ENCODE results near the gene RYR3.

Gene RYR3

DNA sequence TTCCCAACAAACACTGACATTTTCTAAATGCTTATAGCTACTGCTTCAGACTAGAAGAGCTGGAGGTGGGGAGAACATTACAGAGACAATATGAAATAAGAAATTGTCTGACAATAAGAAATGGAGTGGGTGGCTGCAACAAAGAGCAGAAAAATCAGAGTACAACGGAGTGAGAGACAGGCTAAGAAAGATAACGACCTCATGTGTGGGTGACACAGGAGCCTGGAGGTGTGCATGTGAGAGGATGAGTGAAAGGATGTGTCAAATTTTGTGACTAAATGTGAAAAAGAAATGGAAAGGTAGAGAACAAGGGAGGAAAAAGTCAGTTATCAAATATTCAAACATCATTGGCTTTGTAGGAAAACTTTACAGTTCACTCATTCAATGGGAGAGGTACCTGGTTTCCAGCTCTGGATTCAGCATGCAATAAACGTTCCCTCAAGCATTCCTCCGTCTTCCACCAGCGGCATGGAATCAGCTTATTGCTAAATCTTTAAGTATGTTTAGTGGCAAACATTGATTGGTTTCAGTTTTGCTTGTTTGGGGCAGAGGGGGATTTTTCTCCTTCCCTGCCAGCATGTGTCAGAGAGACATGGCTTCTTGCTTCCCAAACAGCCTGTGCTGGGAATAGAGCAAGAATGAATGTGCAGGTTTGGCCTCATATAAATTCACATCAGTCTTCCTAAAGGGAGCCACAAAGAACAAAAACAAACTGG is 553.8 kb downstream of the RYR3 start:
- POLR2A ChIA-PET: no interaction called here
- CTCF ChIA-PET: no interaction called here

DNA sequence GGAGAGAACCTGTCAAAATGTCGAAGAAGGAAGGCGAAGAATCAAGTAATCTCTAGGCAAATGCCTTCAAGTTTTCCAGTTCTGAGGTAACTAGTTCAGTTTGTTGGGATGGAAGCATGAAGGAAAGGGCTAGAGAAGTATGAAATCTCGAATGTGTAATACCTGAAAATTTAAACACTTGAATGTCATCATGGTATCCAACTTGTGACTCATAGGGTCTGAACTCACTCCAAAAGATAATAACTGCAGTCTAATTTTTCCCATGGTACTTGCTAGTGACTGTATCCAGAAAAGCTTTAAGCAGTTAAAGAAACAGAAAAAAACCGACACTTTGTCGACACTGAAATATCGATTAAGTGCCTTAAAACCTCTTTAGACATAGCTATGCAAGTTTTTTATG is 554.6 kb downstream of the RYR3 start:
- H3K9me3 ChIP-seq (ENCODE audit: control insufficient read depth, insufficient read depth, low read depth, low read length): no peaks in the 10 kb centered on the region
- no peak overlapping the region for H3K27ac ChIP-seq (ENCODE audit: extremely low read depth, low read depth, low read length)
- TF ChIP-seq ZNF214 (tag by site-specific recombination; IDR thresholded peaks at IDR 0.05; ENCODE audit: borderline replicate concordance): no peak
- TF ChIP-seq, protein P1, sequence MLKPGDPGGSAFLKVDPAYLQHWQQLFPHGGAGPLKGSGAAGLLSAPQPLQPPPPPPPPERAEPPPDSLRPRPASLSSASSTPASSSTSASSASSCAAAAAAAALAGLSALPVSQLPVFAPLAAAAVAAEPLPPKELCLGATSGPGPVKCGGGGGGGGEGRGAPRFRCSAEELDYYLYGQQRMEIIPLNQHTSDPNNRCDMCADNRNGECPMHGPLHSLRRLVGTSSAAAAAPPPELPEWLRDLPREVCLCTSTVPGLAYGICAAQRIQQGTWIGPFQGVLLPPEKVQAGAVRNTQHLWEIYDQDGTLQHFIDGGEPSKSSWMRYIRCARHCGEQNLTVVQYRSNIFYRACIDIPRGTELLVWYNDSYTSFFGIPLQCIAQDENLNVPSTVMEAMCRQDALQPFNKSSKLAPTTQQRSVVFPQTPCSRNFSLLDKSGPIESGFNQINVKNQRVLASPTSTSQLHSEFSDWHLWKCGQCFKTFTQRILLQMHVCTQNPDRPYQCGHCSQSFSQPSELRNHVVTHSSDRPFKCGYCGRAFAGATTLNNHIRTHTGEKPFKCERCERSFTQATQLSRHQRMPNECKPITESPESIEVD (tag by site-specific recombination; IDR thresholded peaks at IDR 0.05): no peak
- TF ChIP-seq, protein P2, sequence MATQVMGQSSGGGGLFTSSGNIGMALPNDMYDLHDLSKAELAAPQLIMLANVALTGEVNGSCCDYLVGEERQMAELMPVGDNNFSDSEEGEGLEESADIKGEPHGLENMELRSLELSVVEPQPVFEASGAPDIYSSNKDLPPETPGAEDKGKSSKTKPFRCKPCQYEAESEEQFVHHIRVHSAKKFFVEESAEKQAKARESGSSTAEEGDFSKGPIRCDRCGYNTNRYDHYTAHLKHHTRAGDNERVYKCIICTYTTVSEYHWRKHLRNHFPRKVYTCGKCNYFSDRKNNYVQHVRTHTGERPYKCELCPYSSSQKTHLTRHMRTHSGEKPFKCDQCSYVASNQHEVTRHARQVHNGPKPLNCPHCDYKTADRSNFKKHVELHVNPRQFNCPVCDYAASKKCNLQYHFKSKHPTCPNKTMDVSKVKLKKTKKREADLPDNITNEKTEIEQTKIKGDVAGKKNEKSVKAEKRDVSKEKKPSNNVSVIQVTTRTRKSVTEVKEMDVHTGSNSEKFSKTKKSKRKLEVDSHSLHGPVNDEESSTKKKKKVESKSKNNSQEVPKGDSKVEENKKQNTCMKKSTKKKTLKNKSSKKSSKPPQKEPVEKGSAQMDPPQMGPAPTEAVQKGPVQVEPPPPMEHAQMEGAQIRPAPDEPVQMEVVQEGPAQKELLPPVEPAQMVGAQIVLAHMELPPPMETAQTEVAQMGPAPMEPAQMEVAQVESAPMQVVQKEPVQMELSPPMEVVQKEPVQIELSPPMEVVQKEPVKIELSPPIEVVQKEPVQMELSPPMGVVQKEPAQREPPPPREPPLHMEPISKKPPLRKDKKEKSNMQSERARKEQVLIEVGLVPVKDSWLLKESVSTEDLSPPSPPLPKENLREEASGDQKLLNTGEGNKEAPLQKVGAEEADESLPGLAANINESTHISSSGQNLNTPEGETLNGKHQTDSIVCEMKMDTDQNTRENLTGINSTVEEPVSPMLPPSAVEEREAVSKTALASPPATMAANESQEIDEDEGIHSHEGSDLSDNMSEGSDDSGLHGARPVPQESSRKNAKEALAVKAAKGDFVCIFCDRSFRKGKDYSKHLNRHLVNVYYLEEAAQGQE (tag by site-specific recombination; IDR thresholded peaks at IDR 0.05): no peak
- no peak for TF ChIP-seq ZSCAN16 (tag by site-specific recombination; IDR thresholded peaks at IDR 0.05)
- no peak for TF ChIP-seq KLF10 (tag by site-specific recombination; IDR thresholded peaks at IDR 0.05)
- TF ChIP-seq ZNF202 (tag by site-specific recombination; IDR thresholded peaks at IDR 0.05; ENCODE audit: borderline replicate concordance): no peak
- ChIA-PET POLR2A (no interaction called here), CTCF (interaction anchor here (0.7 to 1.4 kb wide), 2 partner anchors 9 to 128 kb away, joined by 3 to 4 read pairs; no protein-coding TSS in a partner anchor)
- H3K4me1 ChIP-seq (ENCODE audit: control insufficient read depth, insufficient read depth, low read length): no peaks in the 10 kb centered on the region
- no peaks in the 10 kb centered on the region for H3K36me3 ChIP-seq (ENCODE audit: control insufficient read depth in 2 of 2, insufficient read depth in 1 of 2, low read length in 2 of 2)
- H3K4me3 ChIP-seq (ENCODE audit: low read depth, low read length): no peak overlapping the region

More for the DNA sequence above, 553.8 kb downstream of the RYR3 start:
- Histone ChIP-seq H3K9me3 (ENCODE audit: control insufficient read depth, insufficient read depth, low read depth, low read length) (no peaks in the 10 kb centered on the region), H3K27ac (ENCODE audit: extremely low read depth, low read depth, low read length) (no peak overlapping the region), H3K36me3 (ENCODE audit: control insufficient read depth in 2 of 2, insufficient read depth in 1 of 2, low read length in 2 of 2) (no peaks in the 10 kb centered on the region), H3K4me1 (ENCODE audit: control insufficient read depth, insufficient read depth, low read length) (no peaks in the 10 kb centered on the region), H3K4me3 (ENCODE audit: low read depth, low read length) (no peak overlapping the region)
- TF ChIP-seq EGR2 (tag by site-specific recombination; IDR thresholded peaks at IDR 0.05; ENCODE audit: low read depth) (0 out of 2 replicates have a peak, but pooled peaks have one; percentile 24), TRIM28 (IDR thresholded peaks at IDR 0.05; ENCODE audit: borderline replicate concordance, low read length) (no peak)

DNA sequence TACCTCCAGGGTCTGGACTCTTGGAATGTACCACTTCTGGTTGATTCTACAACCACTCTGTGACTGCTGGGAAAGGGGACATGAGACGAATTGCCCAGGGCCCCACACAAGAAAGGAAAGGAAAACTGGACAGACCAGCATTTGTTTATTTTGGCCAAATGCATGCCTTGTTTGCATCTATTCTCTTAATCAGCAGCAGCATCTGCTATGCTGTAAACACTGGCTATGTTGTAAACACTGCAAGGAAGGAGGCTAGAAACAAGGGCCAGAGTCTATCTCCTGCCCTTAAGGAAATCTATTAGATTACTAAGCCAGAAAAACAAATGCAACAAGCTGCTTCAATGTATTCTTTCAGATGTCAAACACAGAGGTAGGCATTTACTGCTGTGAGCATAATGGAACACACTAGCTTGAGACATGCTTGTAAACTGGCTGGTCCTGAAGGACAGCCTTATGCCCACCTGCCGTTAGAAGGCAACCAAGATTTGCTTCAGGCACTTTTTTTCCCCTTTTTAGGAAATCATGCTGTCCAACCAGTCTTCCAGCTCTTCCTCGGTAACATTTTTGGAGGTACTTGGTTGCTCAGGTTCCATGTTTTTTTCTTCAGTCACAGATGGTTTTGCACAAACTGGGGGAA is 555.5 kb downstream of the RYR3 start:
- TF ChIP-seq SP2 (tag by site-specific recombination; IDR thresholded peaks at IDR 0.05) (no peak), GLI4 (tag by site-specific recombination; IDR thresholded peaks at IDR 0.05) (no peak)

DNA sequence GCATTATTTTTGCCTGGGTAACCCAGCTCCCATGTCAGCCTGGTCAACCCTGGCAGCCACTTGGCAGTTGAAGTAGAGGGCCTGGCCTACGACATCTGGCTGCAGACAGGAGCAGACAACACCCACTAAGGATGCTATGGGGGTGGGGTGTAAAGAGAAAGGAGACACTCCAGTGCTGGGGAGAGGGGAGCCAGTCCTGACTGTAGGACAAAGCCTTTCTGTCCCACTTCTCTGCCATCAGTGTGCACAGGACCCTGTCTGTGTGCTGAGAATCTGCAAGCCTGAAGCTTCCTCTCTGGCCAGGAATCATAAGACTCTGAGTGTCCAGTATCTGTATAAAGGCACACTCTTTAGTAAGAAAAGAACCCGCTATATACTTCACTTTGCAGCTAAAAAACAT is 561.2 kb downstream of the RYR3 start:
- ChIA-PET CTCF (interaction anchor here (1.1 kb wide), 1 partner anchor 50 kb away, joined by 3 read pairs; no protein-coding TSS in a partner anchor), POLR2A (no interaction called here)
- Histone ChIP-seq H3K4me3 (ENCODE audit: low read depth, low read length) (no peak overlapping the region), H3K27ac (ENCODE audit: extremely low read depth, low read depth, low read length) (no peak overlapping the region), H3K4me1 (ENCODE audit: control insufficient read depth, insufficient read depth, low read length) (no peaks in the 10 kb centered on the region), H3K36me3 (ENCODE audit: control insufficient read depth in 2 of 2, insufficient read depth in 1 of 2, low read length in 2 of 2) (no peaks in the 10 kb centered on the region), H3K9me3 (ENCODE audit: control insufficient read depth, insufficient read depth, low read depth, low read length) (no peaks in the 10 kb centered on the region)
- TF ChIP-seq, protein P3, sequence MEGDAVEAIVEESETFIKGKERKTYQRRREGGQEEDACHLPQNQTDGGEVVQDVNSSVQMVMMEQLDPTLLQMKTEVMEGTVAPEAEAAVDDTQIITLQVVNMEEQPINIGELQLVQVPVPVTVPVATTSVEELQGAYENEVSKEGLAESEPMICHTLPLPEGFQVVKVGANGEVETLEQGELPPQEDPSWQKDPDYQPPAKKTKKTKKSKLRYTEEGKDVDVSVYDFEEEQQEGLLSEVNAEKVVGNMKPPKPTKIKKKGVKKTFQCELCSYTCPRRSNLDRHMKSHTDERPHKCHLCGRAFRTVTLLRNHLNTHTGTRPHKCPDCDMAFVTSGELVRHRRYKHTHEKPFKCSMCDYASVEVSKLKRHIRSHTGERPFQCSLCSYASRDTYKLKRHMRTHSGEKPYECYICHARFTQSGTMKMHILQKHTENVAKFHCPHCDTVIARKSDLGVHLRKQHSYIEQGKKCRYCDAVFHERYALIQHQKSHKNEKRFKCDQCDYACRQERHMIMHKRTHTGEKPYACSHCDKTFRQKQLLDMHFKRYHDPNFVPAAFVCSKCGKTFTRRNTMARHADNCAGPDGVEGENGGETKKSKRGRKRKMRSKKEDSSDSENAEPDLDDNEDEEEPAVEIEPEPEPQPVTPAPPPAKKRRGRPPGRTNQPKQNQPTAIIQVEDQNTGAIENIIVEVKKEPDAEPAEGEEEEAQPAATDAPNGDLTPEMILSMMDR (tag by site-specific recombination; IDR thresholded peaks at IDR 0.05): no peak
- no peak for TF ChIP-seq ZNF114 (tag by site-specific recombination; IDR thresholded peaks at IDR 0.05)
- TF ChIP-seq REPIN1 (tag by site-specific recombination; IDR thresholded peaks at IDR 0.05; ENCODE audit: low read depth): no peak
- no peak for TF ChIP-seq ZSCAN16 (tag by site-specific recombination; IDR thresholded peaks at IDR 0.05)
- TF ChIP-seq ZNF214 (tag by site-specific recombination; IDR thresholded peaks at IDR 0.05; ENCODE audit: borderline replicate concordance): no peak
- TF ChIP-seq WT1 (tag by site-specific recombination; IDR thresholded peaks at IDR 0.05): no peak
- no peak for TF ChIP-seq ZNF48 (tag by site-specific recombination; IDR thresholded peaks at IDR 0.05)
- TF ChIP-seq ZNF341 (tag by site-specific recombination; IDR thresholded peaks at IDR 0.05; ENCODE audit: low read depth): no peak
- no peak for TF ChIP-seq PRDM1 (tag by site-specific recombination; IDR thresholded peaks at IDR 0.05)
- no peak for TF ChIP-seq ZFP37 (tag by site-specific recombination; IDR thresholded peaks at IDR 0.05)

More for the DNA sequence above, 555.5 kb downstream of the RYR3 start:
- Histone ChIP-seq H3K4me3 (ENCODE audit: low read depth, low read length) (no peak overlapping the region), H3K36me3 (ENCODE audit: control insufficient read depth in 2 of 2, insufficient read depth in 1 of 2, low read length in 2 of 2) (no peaks in the 10 kb centered on the region), H3K4me1 (ENCODE audit: control insufficient read depth, insufficient read depth, low read length) (no peaks in the 10 kb centered on the region), H3K27ac (ENCODE audit: extremely low read depth, low read depth, low read length) (no peak overlapping the region), H3K9me3 (ENCODE audit: control insufficient read depth, insufficient read depth, low read depth, low read length) (no peaks in the 10 kb centered on the region)
- CTCF ChIA-PET: interaction anchor here (1.3 to 1.4 kb wide), 2 partner anchors 98 to 129 kb away, joined by 3 to 6 read pairs; no protein-coding TSS in a partner anchor
- POLR2A ChIA-PET: no interaction called here

Measured in HEK293 (cell line).